Measurements from ENCODE around the gene KCNQ2.

The KCNQ2 gene

DNA sequence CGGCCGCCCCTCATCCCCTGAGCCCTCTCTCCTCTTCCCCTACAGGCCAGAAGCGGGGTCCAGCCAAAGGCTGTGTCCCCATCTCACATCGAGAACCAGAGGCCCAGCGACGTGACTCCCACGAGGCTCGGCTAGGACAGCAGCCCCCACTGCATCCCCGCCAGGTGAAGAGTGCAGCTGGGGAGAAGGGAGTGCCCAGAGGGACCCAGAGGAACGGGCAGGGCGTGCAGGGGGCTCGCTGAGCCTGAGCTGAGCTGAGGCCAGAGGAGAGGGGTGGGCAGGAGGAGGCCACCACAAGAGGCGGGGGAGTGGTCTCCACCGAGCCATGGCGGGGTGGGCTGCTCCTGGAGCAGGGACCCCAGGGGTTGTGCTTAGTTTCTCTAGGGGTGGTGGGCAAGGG lies 32.6 kb downstream of the KCNQ2 start:
- TF ChIP-seq, protein P1, sequence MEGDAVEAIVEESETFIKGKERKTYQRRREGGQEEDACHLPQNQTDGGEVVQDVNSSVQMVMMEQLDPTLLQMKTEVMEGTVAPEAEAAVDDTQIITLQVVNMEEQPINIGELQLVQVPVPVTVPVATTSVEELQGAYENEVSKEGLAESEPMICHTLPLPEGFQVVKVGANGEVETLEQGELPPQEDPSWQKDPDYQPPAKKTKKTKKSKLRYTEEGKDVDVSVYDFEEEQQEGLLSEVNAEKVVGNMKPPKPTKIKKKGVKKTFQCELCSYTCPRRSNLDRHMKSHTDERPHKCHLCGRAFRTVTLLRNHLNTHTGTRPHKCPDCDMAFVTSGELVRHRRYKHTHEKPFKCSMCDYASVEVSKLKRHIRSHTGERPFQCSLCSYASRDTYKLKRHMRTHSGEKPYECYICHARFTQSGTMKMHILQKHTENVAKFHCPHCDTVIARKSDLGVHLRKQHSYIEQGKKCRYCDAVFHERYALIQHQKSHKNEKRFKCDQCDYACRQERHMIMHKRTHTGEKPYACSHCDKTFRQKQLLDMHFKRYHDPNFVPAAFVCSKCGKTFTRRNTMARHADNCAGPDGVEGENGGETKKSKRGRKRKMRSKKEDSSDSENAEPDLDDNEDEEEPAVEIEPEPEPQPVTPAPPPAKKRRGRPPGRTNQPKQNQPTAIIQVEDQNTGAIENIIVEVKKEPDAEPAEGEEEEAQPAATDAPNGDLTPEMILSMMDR (conservative IDR thresholded peaks at IDR 0.05; ENCODE audit: low read length): no peak
- H3K4me3 ChIP-seq (ENCODE audit: low read length): no peak overlapping the region
- DNase-seq (ENCODE audit: low read depth): no peak

GRCh38 chr20:63438121-63438520 lies 34.3 kb downstream of the KCNQ2 start:
- TF ChIP-seq, protein P1 (conservative IDR thresholded peaks at IDR 0.05; ENCODE audit: low read length): no peak
- DNase-seq (ENCODE audit: low read depth): no peak
- no peak overlapping the region for H3K4me3 ChIP-seq (ENCODE audit: low read length)

DNA sequence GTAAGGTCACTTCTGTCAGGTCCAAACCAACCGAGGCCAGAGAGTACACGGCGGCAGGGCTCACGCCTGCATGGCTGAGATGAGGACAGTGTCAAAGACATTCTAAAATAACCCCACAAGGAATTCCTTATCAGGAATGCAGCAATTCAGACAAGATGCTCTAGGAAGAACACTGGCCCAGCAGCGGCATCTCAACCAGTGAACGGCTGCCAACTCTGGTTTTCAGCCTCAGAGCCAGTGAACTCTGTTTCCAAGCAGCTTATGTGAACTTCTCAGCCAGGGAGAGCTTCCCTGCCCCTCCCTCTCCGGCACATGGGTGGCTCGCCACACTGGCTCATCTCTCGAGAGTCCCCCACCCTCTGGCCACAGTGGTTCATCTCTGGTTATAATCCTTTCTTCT lies 36.9 kb downstream of the KCNQ2 start:
- TF ChIP-seq, protein P1 (conservative IDR thresholded peaks at IDR 0.05; ENCODE audit: low read length): no peak
- no peak overlapping the region for H3K4me3 ChIP-seq (ENCODE audit: low read length)

DNA sequence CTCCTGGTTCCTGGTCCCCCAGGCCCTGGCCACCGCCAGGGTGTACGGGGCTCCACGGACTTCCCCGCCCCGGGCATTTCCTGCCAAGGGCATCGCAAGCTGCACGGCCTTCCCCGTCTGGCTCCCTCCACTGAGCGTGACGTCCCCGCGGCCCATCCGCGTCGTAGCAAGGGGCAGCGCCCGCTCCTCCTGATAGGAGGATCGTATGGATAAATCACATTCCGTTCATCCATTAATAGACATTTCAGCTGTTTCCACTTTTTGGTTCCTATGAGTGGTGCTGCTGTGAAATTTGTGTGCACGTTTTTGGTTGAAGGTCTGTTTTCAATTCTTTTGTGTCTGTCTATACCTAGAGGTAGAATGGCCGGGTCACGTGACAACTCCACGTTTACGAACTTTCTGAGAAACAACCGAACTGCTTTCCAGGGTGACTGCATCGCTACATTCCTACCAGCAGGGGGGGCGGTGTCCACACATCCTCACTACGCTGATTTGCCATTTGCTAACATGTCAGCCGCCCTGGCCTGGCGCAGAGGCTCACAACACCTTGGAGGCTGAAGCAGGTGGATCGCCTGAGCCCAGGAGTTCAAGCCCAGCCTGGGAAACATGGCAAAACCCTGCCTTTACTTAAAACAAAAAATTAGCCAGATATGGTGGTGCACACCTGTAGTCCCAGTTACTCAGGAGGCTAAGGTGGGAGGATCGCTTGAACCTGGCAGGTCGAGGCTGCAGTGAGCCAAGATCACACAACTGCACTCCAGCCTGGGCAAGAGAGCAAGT lies 37.7 kb downstream of the KCNQ2 start:
- TF ChIP-seq, protein P1 (conservative IDR thresholded peaks at IDR 0.05; ENCODE audit: low read length): peak; percentile 80
- peak overlapping the region; percentile 12; the same call in 1 of the 2 replicates for H3K4me3 ChIP-seq (ENCODE audit: low read length)
- peak; percentile 62 for DNase-seq (ENCODE audit: low read depth)

More for the DNA sequence above, 36.9 kb downstream of the KCNQ2 start:
- DNase-seq (ENCODE audit: low read depth): peak; percentile 20

DNA sequence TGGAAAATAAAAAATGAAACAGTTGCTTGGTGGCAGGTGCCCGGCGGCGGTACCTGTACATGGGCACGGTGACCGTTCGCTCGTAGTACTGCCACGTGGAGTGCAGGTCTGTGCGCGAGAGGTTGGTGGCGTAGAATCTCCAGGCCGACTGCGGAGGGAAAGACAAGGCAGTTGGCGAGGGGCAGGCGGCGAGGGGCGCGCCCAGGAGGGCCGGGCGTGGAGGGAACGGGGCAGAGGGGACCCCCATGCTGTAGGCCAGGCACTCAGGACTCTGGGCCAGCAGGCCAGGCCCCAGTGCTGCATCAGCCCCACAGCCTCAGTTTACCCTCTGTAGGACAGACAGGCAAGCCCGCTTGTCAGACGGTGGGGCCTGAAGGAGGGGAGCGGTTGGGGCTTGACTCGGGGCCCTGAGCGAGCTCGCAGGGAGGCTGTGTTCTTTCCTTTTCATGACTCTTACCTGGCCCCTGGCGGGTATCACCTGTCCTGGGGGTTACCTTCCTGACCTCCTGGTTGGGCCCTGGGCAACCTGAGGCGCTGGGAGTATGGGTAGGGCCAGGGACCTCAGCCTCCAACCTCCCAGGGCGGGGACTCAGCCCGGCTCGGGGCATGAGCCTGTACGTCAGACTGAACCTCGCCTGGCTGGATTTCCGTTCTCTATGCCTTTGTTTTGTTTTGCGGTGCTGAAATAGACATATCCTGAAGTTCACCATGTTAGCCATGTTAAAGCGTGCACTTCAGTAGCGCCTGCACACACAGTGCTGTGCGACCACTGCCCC lies 38.5 kb downstream of the KCNQ2 start:
- DNase-seq (ENCODE audit: low read depth): no peak
- TF ChIP-seq, protein P1 (conservative IDR thresholded peaks at IDR 0.05; ENCODE audit: low read length): no peak
- no peak overlapping the region for H3K4me3 ChIP-seq (ENCODE audit: low read length)

- TF ChIP-seq, protein P1 (conservative IDR thresholded peaks at IDR 0.05; ENCODE audit: low read length): no peak
- DNase-seq (ENCODE audit: low read depth): no peak
- no peak overlapping the region for H3K4me3 ChIP-seq (ENCODE audit: low read length)
These were observed 39.1 kb downstream of the KCNQ2 start for GRCh38 chr20:63433351-63433750.

Data from AG10803 (cell line).